Aorta (tissue), 5 donors: ENCODE data around the gene MEGF10. TPM values are rescaled to one million over a fixed set of nuclear protein-coding genes. Genes with fewer than 3 reads are reported as not detected.

ENCODE experiments used
- ATAC-seq: fragments of 200-7000 bp; cut with Tn5 transposase; one replicate; pipeline ENCODE4 v1.9.1; 2022; ENCODE audit warnings: moderate library complexity; ENCODE audit not compliant: low FRiP score
- DNase-seq, 2 donors: peaks; one replicate each; pipeline ENCODE4 v3.0.0-alpha.2; 2020
- H3K27ac ChIP-seq, 2 donors: one replicate each; pipeline ENCODE4 v1.5.1; 2013; ENCODE audit warnings: low read length in 2 of 2, mild to moderate bottlenecking in 2 of 2, moderate library complexity in 2 of 2, control low read depth in 1 of 2, inconsistent platforms in 1 of 2, low read depth in 1 of 2
- H3K27me3 ChIP-seq, 2 donors: one replicate each; pipeline ENCODE4 v1.6.1; 2013; ENCODE audit warnings: control low read depth in 1 of 2, low read length in 1 of 2, mild to moderate bottlenecking in 1 of 2, moderate library complexity in 1 of 2; ENCODE audit not compliant: insufficient read depth in 2 of 2, control insufficient read depth in 1 of 2
- H3K36me3 ChIP-seq, 2 donors: one replicate each; pipeline ENCODE4 v1.6.1; 2013; ENCODE audit warnings: control low read depth in 1 of 2, low read length in 1 of 2, mild to moderate bottlenecking in 1 of 2; ENCODE audit not compliant: insufficient read depth in 2 of 2, control insufficient read depth in 1 of 2
- H3K4me1 ChIP-seq, 2 donors: one replicate each; pipeline ENCODE4 v1.6.1; 2013; ENCODE audit warnings: low read length in 2 of 2, control low read depth in 1 of 2, mild to moderate bottlenecking in 1 of 2, moderate library complexity in 1 of 2; ENCODE audit not compliant: insufficient read depth in 2 of 2, control insufficient read depth in 1 of 2
- H3K4me3 ChIP-seq, 2 donors: one replicate each; pipeline ENCODE4 v1.5.1; 2013; ENCODE audit warnings: low read length in 2 of 2, control low read depth in 1 of 2, mild to moderate bottlenecking in 1 of 2
- H3K9me3 ChIP-seq: one replicate; pipeline ENCODE4 v1.6.1; 2013; ENCODE audit warnings: mild to moderate bottlenecking, low read length; ENCODE audit not compliant: control insufficient read depth
- WGBS, 2 donors: extraction: QIAGEN DNeasy Blood & Tissue Kit; methylation state at CpG; one replicate each; pipeline ENCODE4 v1.1.7; 2013; 5-methylcytosine and 5-hydroxymethylcytosine counted together
- intact Hi-C, 2 donors: fragments of 100-400 bp; cut with DNase I; formaldehyde crosslinking; loops; one replicate each; pipeline versions ENCODE4 v1.14.2 to v1.15.0; 2022
- polyA plus RNA-seq, 2 donors: library from polyadenylated mRNA; stranded (reverse); fragments of 200-250 nt; gene quantifications; one replicate each; pipeline ENCODE4 v1.2.3, GENCODE V29; 2013
- total RNA-seq, 2 donors: library from RNA; stranded (reverse); fragmentation: NEBNext Ultra II Directional; extraction: Animal tissue kit (Norgen Biotek cat#: 25700); gene quantifications; one replicate each; pipeline ENCODE4 v1.2.1, GENCODE V29; 2021
- donor health status: healthy with polysubstance abuse.
- donor health status: Bipolar disorder and iron deficiency.
- donor health status: DM: no; HTN: no; CAD: no.
- donor health status: DM: no; HTN: no; CAD: no.
- donor health status: DM: yes; HTN: yes; CAD: no.

MEGF10 gene
- total and polyA plus RNA-seq, 4 donors, result 0.05 to 0.72 (median 0.52) TPM; not detected in 1

- DNase-seq, result no peak
- Histone ChIP-seq H3K36me3 (no peaks in the 10 kb centered on the region), H3K27ac (no peak overlapping the region), H3K4me1 (no peaks in the 10 kb centered on the region), H3K9me3 (no peaks in the 10 kb centered on the region), H3K4me3 (no peak overlapping the region), H3K27me3 (no peaks in the 10 kb centered on the region)
- intact Hi-C loops, result no loop called here
- 78 to 85% methylated on average over 5 of the region's 5 CpGs for WGBS, 2 donors
- no peak for ATAC-seq
Measured at GRCh38 chr5:127411381-127411780, 120.8 kb downstream of the MEGF10 start.

GRCh38 chr5:127412698-127413097 is 122.1 kb downstream of the MEGF10 start:
- ATAC-seq (no peak), DNase-seq (no peak)
- no peak overlapping the region for H3K4me3 ChIP-seq
- no peaks in the 10 kb centered on the region for H3K9me3 ChIP-seq
- 91% methylated on average over 3 of the region's 3 CpGs for WGBS, 2 donors
- H3K4me1 ChIP-seq, result peaks cover 0 to 1% of the 10 kb centered on the region in 2 donors
- no peaks in the 10 kb centered on the region for H3K27me3 ChIP-seq
- intact Hi-C loops, result no loop called here
- H3K36me3 ChIP-seq, result no peaks in the 10 kb centered on the region
- no peak overlapping the region for H3K27ac ChIP-seq

- Histone ChIP-seq H3K4me3 (no peak overlapping the region), H3K27me3 (no peaks in the 10 kb centered on the region)
- WGBS, 2 donors, result 72 to 73% methylated on average over 2 of the region's 2 CpGs
Measured at GRCh38 chr5:127415034-127415433, 124.4 kb downstream of the MEGF10 start.

GRCh38 chr5:127416906-127417305 is 126.3 kb downstream of the MEGF10 start:
- ATAC-seq (no peak), DNase-seq (no peak)
- Histone ChIP-seq H3K27me3 (no peaks in the 10 kb centered on the region), H3K4me3 (no peak overlapping the region), H3K9me3 (no peaks in the 10 kb centered on the region), H3K36me3 (no peaks in the 10 kb centered on the region), H3K27ac (no peak overlapping the region), H3K4me1 (peaks cover 0 to 1% of the 10 kb centered on the region in 2 donors)
- 87 to 94% methylated on average over 4 of the region's 4 CpGs for WGBS, 2 donors
- intact Hi-C loops, result no loop called here

More at GRCh38 chr5:127415034-127415433, 124.4 kb downstream of the MEGF10 start:
- no peak for ATAC-seq
- intact Hi-C loops, result no loop called here
- Histone ChIP-seq H3K36me3 (no peaks in the 10 kb centered on the region), H3K27ac (no peak overlapping the region), H3K9me3 (no peaks in the 10 kb centered on the region), H3K4me1 (peaks cover 0 to 1% of the 10 kb centered on the region in 2 donors)
- DNase-seq, result no peak

- ATAC-seq, result no peak
- Histone ChIP-seq H3K4me1 (peaks cover 0 to 1% of the 10 kb centered on the region in 2 donors), H3K4me3 (no peak overlapping the region)
Measured at GRCh38 chr5:127417528-127417927, 126.9 kb downstream of the MEGF10 start.

GRCh38 chr5:127418367-127418766 is 127.8 kb downstream of the MEGF10 start:
- no peaks in the 10 kb centered on the region for H3K9me3 ChIP-seq
- H3K27ac ChIP-seq, result no peak overlapping the region
- ATAC-seq (no peak), DNase-seq (no peak)
- H3K4me3 ChIP-seq, result no peak overlapping the region
- no peaks in the 10 kb centered on the region for H3K27me3 ChIP-seq
- intact Hi-C loops, result no loop called here
- WGBS, 2 donors, result 39 to 47% methylated on average over 1 of the region's 1 CpG
- H3K4me1 ChIP-seq, result peaks cover 0 to 1% of the 10 kb centered on the region in 2 donors
- H3K36me3 ChIP-seq, result no peaks in the 10 kb centered on the region

More at GRCh38 chr5:127417528-127417927, 126.9 kb downstream of the MEGF10 start:
- DNase-seq, result no peak
- Histone ChIP-seq H3K27ac (no peak overlapping the region), H3K27me3 (no peaks in the 10 kb centered on the region), H3K9me3 (no peaks in the 10 kb centered on the region), H3K36me3 (no peaks in the 10 kb centered on the region)
- WGBS, 2 donors, result 48 to 56% methylated on average over 2 of the region's 2 CpGs
- intact Hi-C loops, result no loop called here

GRCh38 chr5:127418974-127419682 is 128.5 kb downstream of the MEGF10 start:
- H3K27me3 ChIP-seq, result no peaks in the 10 kb centered on the region
- no peak overlapping the region for H3K4me3 ChIP-seq
- intact Hi-C loops, result no loop called here
- H3K27ac ChIP-seq, result no peak overlapping the region
- DNase-seq (no peak), ATAC-seq (no peak)
- H3K4me1 ChIP-seq, result peaks cover 0 to 1% of the 10 kb centered on the region in 2 donors
- H3K9me3 ChIP-seq, result no peaks in the 10 kb centered on the region
- WGBS, 2 donors, result 47 to 49% methylated on average over 7 of the region's 7 CpGs
- H3K36me3 ChIP-seq, result no peaks in the 10 kb centered on the region

GRCh38 chr5:127419683-127420257 is 129.2 kb downstream of the MEGF10 start:
- WGBS, 2 donors, result 90 to 91% methylated on average over 18 of the region's 18 CpGs

GRCh38 chr5:127420758-127421157 is 130.2 kb downstream of the MEGF10 start:
- intact Hi-C loops, result no loop called here
- H3K9me3 ChIP-seq, result no peaks in the 10 kb centered on the region
- no peaks in the 10 kb centered on the region for H3K27me3 ChIP-seq
- ATAC-seq (no peak), DNase-seq (no peak)
- no peaks in the 10 kb centered on the region for H3K36me3 ChIP-seq
- H3K4me3 ChIP-seq, result no peak overlapping the region
- no peak overlapping the region for H3K27ac ChIP-seq
- WGBS, 2 donors, result 45 to 52% methylated on average over 3 of the region's 3 CpGs
- peaks cover 0 to 1% of the 10 kb centered on the region in 2 donors for H3K4me1 ChIP-seq

More at GRCh38 chr5:127419683-127420257, 129.2 kb downstream of the MEGF10 start:
- ATAC-seq (no peak), DNase-seq (no peak)
- no peaks in the 10 kb centered on the region for H3K9me3 ChIP-seq
- H3K36me3 ChIP-seq, result no peaks in the 10 kb centered on the region
- intact Hi-C loops, result no loop called here
- no peak overlapping the region for H3K27ac ChIP-seq
- no peak overlapping the region for H3K4me3 ChIP-seq
- H3K4me1 ChIP-seq, result peaks cover 0 to 1% of the 10 kb centered on the region in 2 donors
- H3K27me3 ChIP-seq, result no peaks in the 10 kb centered on the region
